HG03457 (cell line): Measurements from ENCODE around the gene ANTXR1.

Experiments
- ATAC-seq: cut with Tn5 transposase; IDR thresholded peaks from one replicate; pipeline ENCODE4 v1.9.1; 2021; ENCODE audit warnings: moderate number of reproducible peaks; ENCODE audit not compliant: unreplicated experiment

The ANTXR1 gene

GRCh38 chr2:69032336-69032735 lies 19.4 kb downstream of the ANTXR1 start:
- ATAC-seq = no peak

DNA sequence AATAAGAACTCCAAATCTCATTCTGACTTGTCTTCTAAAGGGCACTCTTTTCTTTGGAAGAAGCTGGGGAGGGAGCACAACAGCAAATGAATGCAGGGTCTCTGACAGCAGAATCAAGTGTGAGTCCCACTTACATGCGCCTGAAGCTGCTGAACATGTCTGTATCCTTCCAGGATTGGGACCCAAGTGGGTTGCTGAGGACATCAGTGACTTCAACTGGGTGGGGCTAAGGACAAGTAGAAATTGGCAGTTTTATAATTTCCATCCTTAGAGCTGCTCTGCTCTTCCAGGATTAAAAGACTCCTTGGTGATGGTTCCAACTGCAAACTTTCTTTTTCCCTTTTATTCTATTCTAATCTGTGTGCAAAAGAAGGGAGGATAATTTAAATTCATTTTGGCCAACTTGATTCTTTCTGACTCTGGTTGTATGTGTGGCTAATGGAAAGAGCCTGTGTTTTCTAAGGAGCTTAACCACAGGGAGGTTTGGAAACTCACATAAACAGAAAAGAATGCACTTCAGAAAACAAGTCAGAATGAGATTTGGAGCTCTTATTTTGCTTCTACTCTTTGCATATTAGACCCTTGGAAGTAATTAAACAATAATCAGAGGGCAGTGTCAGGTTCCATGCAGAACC lies 20.6 kb downstream of the ANTXR1 start:
- no peak for ATAC-seq

DNA sequence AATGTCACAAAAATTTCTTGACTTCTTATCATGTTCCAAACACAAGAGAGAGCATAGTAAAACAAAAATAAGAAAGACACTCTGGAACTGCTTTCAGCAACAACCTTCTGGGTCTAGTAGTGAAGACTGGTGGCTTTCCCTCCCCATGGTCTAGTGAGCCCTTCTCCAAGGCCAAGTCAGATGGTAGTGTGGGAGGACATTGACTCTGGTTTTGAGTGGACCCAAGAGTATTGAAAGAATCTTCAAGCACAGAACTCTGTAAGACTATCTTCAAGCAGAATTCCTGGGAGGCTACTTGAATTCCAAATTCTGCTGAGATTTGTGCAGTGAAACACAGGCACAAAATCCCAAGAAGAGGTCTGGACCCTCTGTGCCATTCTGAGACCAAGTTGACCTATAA lies 21.1 kb downstream of the ANTXR1 start:
- ATAC-seq = no peak

DNA sequence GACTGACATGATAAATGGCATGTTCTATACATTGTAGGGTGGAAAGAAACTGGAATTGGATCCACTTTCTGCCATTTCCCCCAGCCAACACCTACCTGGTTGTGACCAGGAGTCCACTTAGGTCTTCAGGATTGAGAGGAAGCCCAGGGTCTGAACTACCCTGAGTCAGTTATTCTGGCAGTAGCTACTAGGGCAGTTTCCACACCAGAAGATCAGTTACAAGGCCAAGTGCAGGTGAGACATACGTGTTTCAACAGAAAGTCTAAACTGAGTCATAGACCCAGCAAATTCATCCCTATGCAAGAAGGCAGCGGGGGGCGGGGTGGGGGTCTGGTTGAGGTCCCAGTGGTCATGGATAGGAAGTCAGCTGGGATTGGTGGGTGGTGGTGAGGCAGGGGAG lies 21.9 kb downstream of the ANTXR1 start:
- ATAC-seq = no peak

- ATAC-seq = no peak
Observed at GRCh38 chr2:69036926-69037325, 23.9 kb downstream of the ANTXR1 start.

GRCh38 chr2:69041214-69041613 lies 28.2 kb downstream of the ANTXR1 start:
- ATAC-seq = no peak

GRCh38 chr2:69043736-69044400 lies 30.9 kb downstream of the ANTXR1 start:
- no peak for ATAC-seq

DNA sequence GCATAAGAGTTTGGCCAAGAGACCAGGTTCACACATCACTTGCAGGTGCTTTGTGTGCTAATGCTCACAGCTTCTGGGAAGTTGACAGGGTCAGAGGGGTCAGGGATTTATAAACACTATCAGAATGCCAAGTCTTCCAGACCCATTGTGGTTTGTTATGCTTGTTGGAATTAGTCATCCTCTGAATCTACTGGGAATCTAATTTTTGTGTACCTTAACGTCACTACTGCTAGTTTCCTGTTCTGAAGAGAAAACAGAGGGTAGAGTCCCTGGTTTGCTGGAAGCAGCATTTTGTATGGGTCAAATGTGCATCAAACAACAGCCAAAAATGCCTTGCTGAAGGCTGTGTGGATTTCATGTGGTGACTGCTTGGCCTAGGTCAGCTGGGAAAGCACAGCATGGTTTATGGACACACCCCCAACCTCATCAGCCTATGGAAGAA lies 33.3 kb downstream of the ANTXR1 start:
- no peak for ATAC-seq

- no peak for ATAC-seq
Observed at GRCh38 chr2:69047625-69048145, 34.7 kb downstream of the ANTXR1 start.

DNA sequence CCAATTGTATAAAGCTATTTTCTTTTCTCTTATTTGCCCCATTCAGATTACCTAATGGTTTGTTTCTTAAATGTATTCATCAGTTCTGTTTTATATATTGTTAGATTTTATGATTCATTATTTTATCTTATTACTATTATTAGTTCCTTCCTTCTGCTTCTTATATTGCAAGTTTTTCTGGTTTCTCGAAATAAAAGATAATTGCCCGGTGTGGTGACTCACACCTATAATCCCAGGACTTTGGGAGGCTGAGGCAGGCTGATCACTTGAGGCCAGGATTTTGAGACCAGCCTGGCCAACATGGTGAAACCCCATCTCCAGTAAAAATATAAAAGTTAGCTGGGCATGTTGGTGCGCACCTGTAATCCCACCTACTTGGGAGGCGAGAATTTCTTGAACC lies 37.8 kb downstream of the ANTXR1 start:
- no peak for ATAC-seq

GRCh38 chr2:69053416-69053965 lies 40.5 kb downstream of the ANTXR1 start:
- ATAC-seq = no peak

DNA sequence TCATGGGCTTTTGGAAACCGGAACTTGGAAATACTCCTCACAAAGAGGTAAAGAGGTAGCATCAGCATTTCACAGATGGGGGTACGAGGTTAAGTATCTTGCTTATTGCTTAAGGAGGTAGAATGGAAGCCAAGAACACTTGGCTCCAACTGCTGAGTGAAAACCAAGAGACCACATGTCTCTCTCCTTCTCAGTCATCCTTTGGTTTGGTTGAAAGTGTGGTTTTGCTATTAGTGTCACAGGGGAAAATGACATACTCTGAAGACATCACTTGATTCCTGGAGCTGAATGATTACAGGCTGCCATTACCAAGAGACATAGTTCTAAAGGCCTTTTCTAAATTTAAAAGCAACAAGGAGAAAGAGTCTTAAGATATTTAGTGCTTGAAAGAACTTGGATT lies 41.5 kb downstream of the ANTXR1 start:
- no peak for ATAC-seq

GRCh38 chr2:69055688-69056470 lies 42.9 kb downstream of the ANTXR1 start:
- no peak for ATAC-seq

DNA sequence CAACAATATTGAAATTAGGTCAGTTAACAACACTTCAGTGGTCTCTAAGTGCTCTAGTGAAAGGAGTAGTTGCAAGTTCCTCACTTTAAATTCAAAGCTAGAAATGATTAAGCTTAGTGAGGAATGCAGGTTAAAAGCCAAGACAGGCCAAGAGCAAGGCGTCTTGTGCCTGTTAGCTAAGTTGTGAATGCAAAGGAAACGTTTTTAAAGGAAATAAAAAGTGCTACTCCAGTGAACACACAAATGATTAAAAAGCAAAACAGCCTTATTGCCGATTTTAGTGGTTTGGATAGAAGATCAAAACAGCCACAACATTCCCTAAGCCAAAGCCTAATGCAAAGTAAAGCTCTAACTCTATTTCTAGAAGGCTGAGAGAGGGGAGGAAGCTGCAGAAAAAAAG lies 44.7 kb downstream of the ANTXR1 start:
- ATAC-seq = no peak

DNA sequence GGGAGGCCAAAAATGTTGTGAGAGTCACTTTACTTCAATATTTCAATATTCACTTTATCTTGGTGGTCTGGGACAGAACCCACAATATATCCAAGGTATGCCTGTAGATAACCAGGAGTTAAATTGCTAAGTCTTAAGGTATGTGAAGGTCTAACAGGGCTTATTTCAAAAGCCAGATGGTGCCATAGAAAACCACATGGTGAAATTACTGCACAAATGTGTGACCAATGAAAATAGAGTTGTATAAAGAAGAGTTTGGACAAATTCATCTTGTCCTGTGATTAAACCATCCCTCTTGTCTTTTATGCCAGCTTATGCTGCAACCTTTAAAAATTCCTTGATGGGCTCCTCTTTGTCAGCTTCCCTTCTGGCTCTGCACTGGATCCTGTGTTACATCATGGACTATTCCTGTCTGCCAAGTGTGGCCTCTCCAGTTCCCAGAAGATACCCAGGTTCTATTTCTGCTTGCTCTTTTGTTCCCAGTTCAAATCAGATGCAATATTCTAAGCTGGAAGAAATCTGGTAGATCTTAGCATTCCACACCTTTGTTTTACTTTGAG lies 46.8 kb downstream of the ANTXR1 start:
- no peak for ATAC-seq

DNA sequence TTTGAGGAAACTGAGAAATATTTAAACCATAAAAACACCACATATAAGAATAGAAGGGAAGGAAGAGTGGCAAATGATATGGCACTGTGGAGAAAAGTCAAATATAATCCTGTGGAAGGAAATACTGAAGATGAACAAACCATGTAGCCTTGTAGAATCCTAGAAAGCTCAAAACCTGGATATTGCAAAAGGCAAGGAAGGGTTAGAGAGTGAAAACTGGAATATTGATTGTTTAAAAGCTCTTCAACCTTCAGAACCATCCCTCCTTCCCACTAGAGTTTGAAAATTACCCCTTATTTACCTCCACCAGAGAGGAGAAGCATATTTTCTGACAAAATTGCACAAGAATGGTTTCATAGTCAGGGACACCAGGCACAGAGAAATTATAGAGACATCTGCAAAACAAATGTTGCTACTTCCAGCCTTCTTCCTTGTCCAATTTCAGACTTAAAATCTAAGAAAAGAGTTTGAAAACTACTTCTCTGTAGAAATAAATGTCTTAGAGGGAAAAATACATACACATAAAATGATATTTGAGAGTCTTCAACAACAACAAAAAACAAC lies 48.0 kb downstream of the ANTXR1 start:
- no peak for ATAC-seq

GRCh38 chr2:69061525-69061924 lies 48.5 kb downstream of the ANTXR1 start:
- ATAC-seq = no peak

DNA sequence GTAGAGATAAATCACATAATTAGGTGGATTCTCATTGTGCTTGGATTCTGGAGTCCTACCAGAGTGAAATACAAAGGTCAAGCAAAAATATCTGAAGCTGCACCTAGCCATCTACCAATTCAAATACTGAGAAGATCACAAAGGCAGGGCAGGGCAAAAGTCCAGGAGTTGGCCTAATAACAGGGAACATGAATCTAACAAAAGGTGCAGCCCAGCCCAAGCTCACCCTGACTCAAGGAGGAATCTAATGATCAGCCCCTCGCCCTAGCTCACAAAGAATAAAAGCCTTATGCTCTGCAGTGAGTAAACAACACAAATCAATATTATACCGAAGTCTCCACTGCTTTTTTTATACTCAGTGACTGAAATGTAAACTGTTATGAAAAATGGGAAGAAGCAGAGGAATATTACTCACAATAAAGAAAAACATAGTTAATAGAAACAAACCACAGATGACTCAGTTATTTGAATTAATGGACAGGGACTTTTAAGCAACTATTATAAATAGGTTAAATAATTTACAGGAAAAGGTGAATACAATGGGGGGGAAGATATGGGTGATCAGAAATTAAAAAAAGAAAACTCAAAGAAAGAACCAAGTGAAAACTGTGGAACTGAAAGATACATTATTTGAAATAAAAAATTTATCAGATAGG lies 49.5 kb downstream of the ANTXR1 start:
- no peak for ATAC-seq

DNA sequence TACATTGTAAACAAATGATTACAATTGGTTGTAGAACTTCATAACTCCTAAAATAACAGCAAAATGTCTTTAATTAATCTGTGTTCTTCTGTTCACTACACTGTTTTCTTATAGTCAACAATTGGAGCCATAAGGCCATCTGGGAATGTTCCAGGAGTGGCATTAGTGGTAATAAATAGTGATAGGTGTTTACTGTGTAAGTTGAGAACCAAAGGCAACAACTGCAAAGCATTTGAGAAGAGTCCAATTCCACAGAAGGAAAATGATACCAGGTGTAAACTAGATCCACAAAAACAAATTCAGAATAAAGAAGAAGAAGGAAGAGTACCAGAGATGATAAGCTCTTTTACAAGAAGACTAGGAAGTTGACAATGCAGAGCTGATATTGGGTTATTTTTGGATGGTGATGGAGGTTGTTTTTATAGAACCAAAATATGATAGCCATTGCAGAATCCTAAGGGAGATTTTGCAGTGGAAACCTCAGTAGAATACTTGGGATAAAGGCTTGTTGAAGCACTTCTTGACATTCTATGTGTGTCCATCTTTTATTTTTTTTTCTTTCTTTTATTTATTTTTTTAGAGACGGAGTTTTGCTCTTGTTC lies 52.9 kb downstream of the ANTXR1 start:
- no peak for ATAC-seq

DNA sequence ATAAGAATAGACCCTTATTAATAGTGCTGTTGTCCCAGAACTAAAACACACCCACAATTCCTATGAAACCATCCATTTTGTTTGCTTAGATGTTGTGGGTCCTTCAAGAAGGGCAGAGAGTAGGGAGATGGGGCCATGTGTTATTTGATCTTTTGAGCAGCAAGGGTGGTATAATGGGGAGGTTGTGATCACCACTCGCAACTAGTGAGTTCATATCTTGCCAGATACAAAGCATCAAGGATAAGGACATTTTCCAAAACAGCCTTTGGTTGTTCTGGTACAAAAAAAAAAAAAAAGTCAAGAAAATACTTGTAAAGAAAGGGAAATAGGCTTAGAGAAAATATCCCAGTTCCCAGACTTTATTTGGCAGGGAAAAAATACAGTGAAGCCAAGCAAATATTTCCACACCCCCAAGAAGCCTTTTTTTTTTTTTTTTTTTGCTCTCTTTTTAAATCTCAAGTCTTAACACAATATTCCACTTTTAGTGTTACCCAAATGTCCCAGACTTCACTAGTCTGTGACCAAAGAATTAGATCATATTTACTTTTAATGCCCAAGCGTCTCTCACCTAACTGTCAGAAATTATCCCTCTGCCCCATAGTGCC lies 54.1 kb downstream of the ANTXR1 start:
- ATAC-seq = no peak
